Measurements from ENCODE around the gene GRIN2C.

GRIN2C gene

DNA sequence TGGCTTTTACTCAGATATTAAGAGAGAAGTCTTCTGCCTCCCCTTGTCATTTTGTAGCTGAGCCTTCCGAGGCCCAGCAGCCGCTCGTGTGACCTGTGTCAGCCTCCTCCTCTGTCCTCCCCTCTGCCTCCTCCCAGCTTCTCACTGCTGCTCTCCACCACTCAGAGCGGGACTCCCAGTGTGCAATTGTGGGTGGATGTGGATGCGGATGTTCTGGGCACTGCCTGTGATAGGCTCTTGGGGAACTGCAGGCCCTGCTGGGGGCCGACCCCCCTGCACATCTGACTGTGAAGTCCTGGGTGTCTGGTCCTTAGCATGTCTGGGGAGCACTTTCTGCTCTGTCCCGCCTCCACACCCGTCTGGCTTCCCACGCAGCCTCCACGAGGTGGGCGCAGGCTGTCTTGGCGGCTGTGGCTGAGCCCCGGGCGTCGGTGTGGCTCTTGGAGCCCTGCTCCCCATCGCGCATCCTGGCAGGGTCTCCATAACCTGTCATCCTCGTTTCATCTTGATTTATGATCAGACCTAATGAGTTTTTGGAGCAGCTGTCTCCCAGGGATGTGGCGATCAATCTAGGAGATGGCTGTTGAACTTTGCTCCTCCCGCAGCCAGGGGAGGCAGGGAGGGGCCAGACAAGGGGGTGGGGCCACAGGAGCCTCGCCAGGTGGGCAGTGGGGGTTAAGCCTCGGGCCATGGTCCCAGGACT is 28.1 kb downstream of the GRIN2C start:
- in situ Hi-C loops (cut with MboI; ENCODE audit: low sequenced_read_pairs, unreplicated experiment): no loop called here
- no peak for DNase-seq (ENCODE audit: low spot score)
- TF ChIP-seq, protein P1, sequence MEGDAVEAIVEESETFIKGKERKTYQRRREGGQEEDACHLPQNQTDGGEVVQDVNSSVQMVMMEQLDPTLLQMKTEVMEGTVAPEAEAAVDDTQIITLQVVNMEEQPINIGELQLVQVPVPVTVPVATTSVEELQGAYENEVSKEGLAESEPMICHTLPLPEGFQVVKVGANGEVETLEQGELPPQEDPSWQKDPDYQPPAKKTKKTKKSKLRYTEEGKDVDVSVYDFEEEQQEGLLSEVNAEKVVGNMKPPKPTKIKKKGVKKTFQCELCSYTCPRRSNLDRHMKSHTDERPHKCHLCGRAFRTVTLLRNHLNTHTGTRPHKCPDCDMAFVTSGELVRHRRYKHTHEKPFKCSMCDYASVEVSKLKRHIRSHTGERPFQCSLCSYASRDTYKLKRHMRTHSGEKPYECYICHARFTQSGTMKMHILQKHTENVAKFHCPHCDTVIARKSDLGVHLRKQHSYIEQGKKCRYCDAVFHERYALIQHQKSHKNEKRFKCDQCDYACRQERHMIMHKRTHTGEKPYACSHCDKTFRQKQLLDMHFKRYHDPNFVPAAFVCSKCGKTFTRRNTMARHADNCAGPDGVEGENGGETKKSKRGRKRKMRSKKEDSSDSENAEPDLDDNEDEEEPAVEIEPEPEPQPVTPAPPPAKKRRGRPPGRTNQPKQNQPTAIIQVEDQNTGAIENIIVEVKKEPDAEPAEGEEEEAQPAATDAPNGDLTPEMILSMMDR (IDR thresholded peaks at IDR 0.05; ENCODE audit: borderline replicate concordance, control extremely low read depth, extremely low read depth, insufficient read depth, missing control alignments): no peak

DNA sequence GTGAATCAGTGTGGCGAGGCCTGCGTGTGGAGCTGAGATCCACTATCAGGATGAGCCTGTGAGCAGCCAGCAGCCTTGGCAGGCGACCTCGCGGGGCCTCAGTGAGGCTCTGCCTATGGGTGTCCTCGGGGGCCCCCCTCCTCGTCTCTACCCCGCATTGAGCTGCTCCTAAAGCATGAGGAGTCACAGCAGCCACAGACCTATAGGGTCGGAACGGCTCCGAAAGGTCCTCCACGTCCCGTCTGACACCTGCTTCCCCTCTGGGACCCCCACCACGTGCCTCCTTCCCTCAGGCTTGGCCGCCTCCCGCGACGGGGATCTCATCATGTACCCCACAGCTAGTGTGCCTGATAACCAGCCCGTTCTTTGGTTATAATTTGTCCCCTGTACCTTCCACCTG is 28.8 kb downstream of the GRIN2C start:
- TF ChIP-seq, protein P1 (IDR thresholded peaks at IDR 0.05; ENCODE audit: borderline replicate concordance, control extremely low read depth, extremely low read depth, insufficient read depth, missing control alignments): no peak
- no peak for DNase-seq (ENCODE audit: low spot score)
- in situ Hi-C loops (cut with MboI; ENCODE audit: low sequenced_read_pairs, unreplicated experiment): no loop called here

DNA sequence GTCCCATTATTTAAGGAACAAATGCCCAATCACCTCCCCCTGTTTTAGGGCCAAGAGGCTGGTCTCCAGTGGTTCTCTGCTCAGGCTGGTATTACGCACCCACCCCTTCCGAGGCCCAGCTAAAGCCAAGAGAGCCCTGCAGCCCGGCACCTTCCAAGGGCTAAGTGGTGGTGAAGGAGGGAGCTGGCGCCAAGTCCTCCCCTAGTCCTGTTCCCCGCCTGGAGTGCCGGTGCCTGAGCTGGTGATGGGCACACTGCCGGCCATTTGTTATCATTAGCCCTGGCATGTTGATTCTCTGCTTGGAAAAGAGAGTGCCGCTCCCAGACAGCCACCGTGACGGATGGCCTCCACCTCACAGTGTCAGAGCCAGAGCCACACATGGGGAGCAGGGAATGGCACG is 31.9 kb downstream of the GRIN2C start:
- no peak for DNase-seq (ENCODE audit: low spot score)
- in situ Hi-C loops (cut with MboI; ENCODE audit: low sequenced_read_pairs, unreplicated experiment): no loop called here
- TF ChIP-seq, protein P1 (IDR thresholded peaks at IDR 0.05; ENCODE audit: borderline replicate concordance, control extremely low read depth, extremely low read depth, insufficient read depth, missing control alignments): no peak

DNA sequence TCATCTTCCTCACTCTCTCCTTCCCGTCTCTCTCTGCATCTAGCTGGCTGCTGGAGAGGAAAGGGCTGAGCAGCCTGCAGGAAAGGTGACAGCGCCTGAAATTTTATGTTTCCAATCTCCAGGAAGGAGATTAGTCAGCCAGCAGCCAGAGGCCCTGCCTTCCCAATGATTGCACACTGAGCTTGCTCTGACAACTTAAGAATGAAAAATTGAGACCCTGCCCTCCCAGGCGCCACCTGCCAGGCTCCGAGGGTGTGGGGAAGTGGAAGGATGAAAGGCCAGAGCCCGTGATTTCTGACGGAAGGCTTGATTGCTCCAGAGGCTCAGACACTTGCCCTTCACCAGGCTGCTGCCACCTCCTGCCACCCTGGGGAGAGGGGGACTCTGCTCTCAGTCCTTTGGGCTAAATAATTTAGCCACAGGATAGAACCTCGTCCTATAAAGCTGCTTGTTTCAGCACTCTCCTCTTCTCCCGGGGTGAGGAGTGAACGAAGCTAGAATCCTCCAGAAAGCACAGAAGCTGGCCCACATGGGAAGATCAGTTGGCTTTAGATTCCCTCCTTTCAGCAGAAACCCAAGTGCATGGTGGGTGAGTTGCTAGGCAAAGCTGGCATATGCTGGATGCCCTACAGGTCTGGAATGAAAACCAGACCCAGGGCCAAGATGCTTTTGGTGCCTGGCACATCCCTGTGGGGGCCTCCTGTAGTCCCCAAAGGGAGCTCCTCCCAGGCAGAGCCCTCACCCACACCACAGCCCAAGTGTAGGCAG is 33.5 kb downstream of the GRIN2C start:
- in situ Hi-C loops (cut with MboI; ENCODE audit: low sequenced_read_pairs, unreplicated experiment): no loop called here
- TF ChIP-seq, protein P1 (IDR thresholded peaks at IDR 0.05; ENCODE audit: borderline replicate concordance, control extremely low read depth, extremely low read depth, insufficient read depth, missing control alignments): no peak

DNA sequence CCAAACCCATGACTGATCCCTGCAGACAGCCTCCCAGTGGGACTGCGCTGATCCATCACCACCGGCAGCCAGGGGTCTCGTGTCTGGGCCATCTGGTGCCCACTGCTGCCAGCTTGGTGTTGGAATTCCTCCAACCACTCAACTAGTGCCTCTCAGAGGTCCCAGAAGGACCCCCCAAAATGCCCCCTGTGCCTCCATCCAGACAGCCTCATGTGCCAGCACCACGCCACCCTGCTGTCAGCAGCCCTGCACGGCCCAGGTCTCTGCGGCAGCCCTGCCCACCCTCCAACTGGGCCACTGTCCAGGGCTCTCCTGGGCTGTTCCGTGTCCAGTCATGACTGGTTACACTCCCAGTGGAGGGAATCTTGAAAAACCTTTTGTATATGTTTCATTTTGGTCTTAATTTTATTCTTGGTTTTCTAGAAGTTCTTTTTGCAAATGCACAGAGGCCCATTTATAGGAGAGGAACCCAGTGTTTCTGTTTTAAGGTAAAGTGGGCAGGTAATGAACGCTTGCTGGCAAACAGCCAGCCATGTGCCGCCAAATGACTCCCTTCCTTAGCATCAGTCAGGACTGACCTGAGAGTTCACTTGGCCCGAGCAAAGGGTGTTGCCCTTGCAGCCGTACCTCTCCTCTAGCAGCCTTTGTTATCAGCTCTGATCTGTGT is 34.6 kb downstream of the GRIN2C start:
- TF ChIP-seq, protein P1 (IDR thresholded peaks at IDR 0.05; ENCODE audit: borderline replicate concordance, control extremely low read depth, extremely low read depth, insufficient read depth, missing control alignments): no peak
- in situ Hi-C loops (cut with MboI; ENCODE audit: low sequenced_read_pairs, unreplicated experiment): no loop called here
- DNase-seq (ENCODE audit: low spot score): no peak

More for the DNA sequence above, 33.5 kb downstream of the GRIN2C start:
- DNase-seq (ENCODE audit: low spot score): no peak

DNA sequence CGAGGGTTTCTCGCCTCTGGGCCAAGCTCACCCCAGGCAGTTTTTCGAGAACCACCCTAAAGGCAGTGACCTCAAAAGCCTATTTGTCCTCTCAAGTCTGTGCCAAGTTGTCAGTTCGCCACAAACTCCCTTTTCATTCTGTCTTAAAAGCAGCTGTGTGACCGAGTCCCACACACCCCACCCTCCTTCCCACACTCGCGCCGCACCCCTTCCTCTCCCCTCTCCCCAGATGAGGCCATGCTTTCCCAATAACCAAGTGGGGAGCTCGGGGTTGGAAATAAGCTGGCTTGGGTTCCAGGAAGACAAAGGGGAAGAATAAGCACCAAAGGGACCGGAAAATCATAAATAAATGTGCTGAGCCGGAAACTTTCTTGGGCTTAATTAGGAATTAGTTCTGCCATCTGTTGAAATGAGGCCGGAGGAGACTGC is 36.7 kb downstream of the GRIN2C start:
- DNase-seq (ENCODE audit: low spot score): no peak
- TF ChIP-seq, protein P1 (IDR thresholded peaks at IDR 0.05; ENCODE audit: borderline replicate concordance, control extremely low read depth, extremely low read depth, insufficient read depth, missing control alignments): no peak
- in situ Hi-C loops (cut with MboI; ENCODE audit: low sequenced_read_pairs, unreplicated experiment): no loop called here
